CD4-positive, alpha-beta T cell (primary cell): ENCODE data around the gene EPDR1. TPM values are rescaled to one million over a fixed set of nuclear protein-coding genes. Genes with fewer than 3 reads are reported as not detected.

Experiments
- ATAC-seq: fragments of 200-7000 bp; cut with Tn5 transposase; one replicate; pipeline ENCODE4 v1.10.0; 2022; ENCODE audit warnings: mild to moderate bottlenecking; ENCODE audit not compliant: poor library complexity
- CTCF ChIA-PET: fragments of 350-600 bp; sonication (Branson Sonifier 250); formaldehyde crosslinking; loops from one replicate; lab custom pipeline; 2021; ENCODE audit warnings: antibody characterized with exemption, inconsistent platforms; lab: Charles Lee
- POLR2A ChIA-PET: fragments of 350-600 bp; sonication (Branson Sonifier 250); formaldehyde crosslinking; loops from one replicate; lab custom pipeline; 2021; ENCODE audit warnings: antibody characterized with exemption, inconsistent platforms; lab: Charles Lee
- DNase-seq, 14 experiments: peaks; one replicate each; pipeline ENCODE4 v3.0.0-alpha.2; 2013 to 2020; ENCODE audit warnings: mixed read lengths in 2 of 14
- H3K27ac ChIP-seq, 2 donors: one replicate each; pipeline versions ENCODE4 v1.5.1 to v1.7.0; 2013; ENCODE audit warnings: low read length in 2 of 2, low read depth in 1 of 2, mild to moderate bottlenecking in 1 of 2
- H3K27me3 ChIP-seq, 2 experiments: 1 replicate in 1 of 2; 2 replicates in 1 of 2; pipeline versions ENCODE4 v1.6.1 to v1.7.0; 2013; ENCODE audit warnings: low read length in 2 of 2, control low read depth in 1 of 2, mild to moderate bottlenecking in 1 of 2, moderate library complexity in 1 of 2; ENCODE audit not compliant: insufficient read depth in 2 of 2, control insufficient read depth in 1 of 2
- H3K36me3 ChIP-seq: one replicate; pipeline ENCODE4 v1.6.1; 2013; ENCODE audit warnings: low read length, control low read depth; ENCODE audit not compliant: insufficient read depth
- H3K4me1 ChIP-seq: one replicate; pipeline ENCODE4 v1.6.1; 2013; ENCODE audit warnings: low read length, control low read depth; ENCODE audit not compliant: insufficient read depth
- H3K4me3 ChIP-seq: one replicate; pipeline ENCODE4 v1.5.1; 2013; ENCODE audit warnings: mild to moderate bottlenecking, low read length, moderate library complexity
- H3K9me3 ChIP-seq, 2 experiments: 1 replicate in 1 of 2; 2 replicates in 1 of 2; pipeline versions ENCODE4 v1.6.1 to v1.7.0; 2013; ENCODE audit warnings: low read length in 2 of 2, mild to moderate bottlenecking in 2 of 2, control low read depth in 1 of 2, moderate library complexity in 1 of 2; ENCODE audit not compliant: control insufficient read depth in 1 of 2, insufficient read depth in 1 of 2
- H3K27ac Mint-ChIP-seq: one replicate; pipeline ENCODE4 v1.8.0; 2020; ENCODE audit warnings: mixed read lengths
- H3K27me3 Mint-ChIP-seq: one replicate; pipeline ENCODE4 v1.8.0; 2021; ENCODE audit warnings: mixed read lengths
- H3K36me3 Mint-ChIP-seq: one replicate; pipeline ENCODE4 v1.8.0; 2021; ENCODE audit warnings: low read depth, mixed read lengths
- H3K4me1 Mint-ChIP-seq: one replicate; pipeline ENCODE4 v1.8.0; 2021; ENCODE audit warnings: low read depth, mixed read lengths
- H3K4me3 Mint-ChIP-seq: one replicate; pipeline ENCODE4 v1.8.0; 2020; ENCODE audit warnings: mild to moderate bottlenecking, mixed read lengths
- H3K9me3 Mint-ChIP-seq: one replicate; pipeline ENCODE4 v1.8.0; 2020; ENCODE audit warnings: mixed read lengths
- intact Hi-C, 2 experiments: fragments of 100-400 bp; cut with DNase I in 1 of 2; cut with micrococcal nuclease in 1 of 2; formaldehyde crosslinking; loops; one replicate each; pipeline versions ENCODE4 v1.15.1 to v1.9.0; 2023 to 2025; cut with DNase I, micrococcal nuclease
- total RNA-seq, 174 experiments: library from RNA in 2 of 174; stranded (reverse) in 2 of 174; gene quantifications; one replicate each; pipeline ENCODE4 v1.2.3 and lab custom pipeline; 2021 to 2026
- TF ChIP-seq, protein P1 (sequence below): fragments of 200-600 bp; IDR thresholded peaks from one replicate; pipeline ENCODE4 v1.8.0; 2022; ENCODE audit warnings: antibody characterized with exemption, mild to moderate bottlenecking

EPDR1 gene
- total RNA-seq, 2 experiments from 2014 or later = not detected

DNA sequence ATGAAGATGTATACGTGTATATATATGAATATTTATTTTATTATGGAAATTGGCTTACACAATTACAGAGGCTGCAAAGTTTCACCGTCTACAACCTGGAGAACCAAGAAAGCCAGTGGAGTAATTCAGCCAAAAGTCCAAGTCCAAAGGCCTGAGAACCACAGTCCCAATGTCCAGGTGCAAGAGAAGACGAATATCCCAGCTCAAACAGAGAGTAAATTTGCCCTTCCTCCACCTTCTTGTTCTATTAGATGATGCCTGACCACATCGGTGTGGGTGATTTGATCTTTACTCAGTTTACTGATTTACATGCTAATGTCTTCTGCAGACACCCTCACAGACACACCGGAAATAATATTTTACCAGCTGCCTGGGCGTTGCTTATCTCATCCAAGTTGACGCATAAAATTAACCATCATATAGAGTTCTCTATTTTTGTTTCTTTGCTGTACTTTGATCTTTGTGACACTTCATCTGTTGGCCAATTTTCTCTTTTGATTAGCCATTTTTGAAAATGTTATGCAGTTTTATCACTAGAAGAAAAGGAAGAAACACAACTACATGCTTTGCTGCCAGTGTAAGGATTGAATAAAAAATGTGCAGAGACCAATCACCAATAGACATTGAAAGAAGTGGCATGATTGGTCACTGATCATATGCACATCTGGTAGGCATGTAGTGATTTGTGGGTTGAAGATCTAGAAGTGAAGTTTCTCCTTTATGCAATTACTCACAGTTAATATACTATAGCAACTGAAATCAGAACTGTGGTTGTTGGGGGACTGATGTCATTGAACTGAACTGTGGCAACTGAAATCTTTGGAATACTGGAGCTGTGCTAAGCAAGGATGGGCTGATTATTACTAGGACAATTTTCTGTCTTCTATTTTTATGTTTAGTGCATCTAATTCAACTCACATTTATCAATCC lies 68.5 kb downstream of the EPDR1 start:
- H3K9me3 Mint-ChIP-seq = no peaks in the 10 kb centered on the region
- ATAC-seq (no peak), DNase-seq (no peak)
- H3K4me3 Mint-ChIP-seq = no peak overlapping the region
- no peaks in the 10 kb centered on the region for H3K27me3 ChIP-seq
- no peaks in the 10 kb centered on the region for H3K4me1 Mint-ChIP-seq
- H3K27ac Mint-ChIP-seq = no peak overlapping the region
- no peaks in the 10 kb centered on the region for H3K36me3 ChIP-seq
- TF ChIP-seq, protein P1, sequence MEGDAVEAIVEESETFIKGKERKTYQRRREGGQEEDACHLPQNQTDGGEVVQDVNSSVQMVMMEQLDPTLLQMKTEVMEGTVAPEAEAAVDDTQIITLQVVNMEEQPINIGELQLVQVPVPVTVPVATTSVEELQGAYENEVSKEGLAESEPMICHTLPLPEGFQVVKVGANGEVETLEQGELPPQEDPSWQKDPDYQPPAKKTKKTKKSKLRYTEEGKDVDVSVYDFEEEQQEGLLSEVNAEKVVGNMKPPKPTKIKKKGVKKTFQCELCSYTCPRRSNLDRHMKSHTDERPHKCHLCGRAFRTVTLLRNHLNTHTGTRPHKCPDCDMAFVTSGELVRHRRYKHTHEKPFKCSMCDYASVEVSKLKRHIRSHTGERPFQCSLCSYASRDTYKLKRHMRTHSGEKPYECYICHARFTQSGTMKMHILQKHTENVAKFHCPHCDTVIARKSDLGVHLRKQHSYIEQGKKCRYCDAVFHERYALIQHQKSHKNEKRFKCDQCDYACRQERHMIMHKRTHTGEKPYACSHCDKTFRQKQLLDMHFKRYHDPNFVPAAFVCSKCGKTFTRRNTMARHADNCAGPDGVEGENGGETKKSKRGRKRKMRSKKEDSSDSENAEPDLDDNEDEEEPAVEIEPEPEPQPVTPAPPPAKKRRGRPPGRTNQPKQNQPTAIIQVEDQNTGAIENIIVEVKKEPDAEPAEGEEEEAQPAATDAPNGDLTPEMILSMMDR = no peak
- H3K27ac ChIP-seq = no peak overlapping the region
- H3K36me3 Mint-ChIP-seq = no peaks in the 10 kb centered on the region
- H3K4me1 ChIP-seq = no peaks in the 10 kb centered on the region
- POLR2A ChIA-PET = no interaction called here
- CTCF ChIA-PET = interaction anchor here (0.6 kb wide), 1 partner anchor 133 kb away, joined by 3 read pairs; no protein-coding TSS in a partner anchor
- no peaks in the 10 kb centered on the region for H3K9me3 ChIP-seq
- intact Hi-C loops = no loop called here
- no peaks in the 10 kb centered on the region for H3K27me3 Mint-ChIP-seq
- H3K4me3 ChIP-seq = no peak overlapping the region

GRCh38 chr7:37990337-37990736 lies 69.9 kb downstream of the EPDR1 start:
- H3K4me3 ChIP-seq = no peak overlapping the region
- no peaks in the 10 kb centered on the region for H3K27me3 ChIP-seq
- ATAC-seq (no peak), DNase-seq (no peak)
- H3K9me3 ChIP-seq = peaks cover 0 to 6% of the 10 kb centered on the region in 2 experiments
- ChIA-PET CTCF (no interaction called here), POLR2A (no interaction called here)
- H3K36me3 Mint-ChIP-seq = no peaks in the 10 kb centered on the region
- intact Hi-C loops = no loop called here
- H3K4me3 Mint-ChIP-seq = no peak overlapping the region
- H3K36me3 ChIP-seq = no peaks in the 10 kb centered on the region
- H3K27ac Mint-ChIP-seq = no peak overlapping the region
- no peaks in the 10 kb centered on the region for H3K9me3 Mint-ChIP-seq
- no peak overlapping the region for H3K27ac ChIP-seq
- no peaks in the 10 kb centered on the region for H3K4me1 ChIP-seq
- no peaks in the 10 kb centered on the region for H3K4me1 Mint-ChIP-seq
- no peaks in the 10 kb centered on the region for H3K27me3 Mint-ChIP-seq
- TF ChIP-seq, protein P1 = no peak

DNA sequence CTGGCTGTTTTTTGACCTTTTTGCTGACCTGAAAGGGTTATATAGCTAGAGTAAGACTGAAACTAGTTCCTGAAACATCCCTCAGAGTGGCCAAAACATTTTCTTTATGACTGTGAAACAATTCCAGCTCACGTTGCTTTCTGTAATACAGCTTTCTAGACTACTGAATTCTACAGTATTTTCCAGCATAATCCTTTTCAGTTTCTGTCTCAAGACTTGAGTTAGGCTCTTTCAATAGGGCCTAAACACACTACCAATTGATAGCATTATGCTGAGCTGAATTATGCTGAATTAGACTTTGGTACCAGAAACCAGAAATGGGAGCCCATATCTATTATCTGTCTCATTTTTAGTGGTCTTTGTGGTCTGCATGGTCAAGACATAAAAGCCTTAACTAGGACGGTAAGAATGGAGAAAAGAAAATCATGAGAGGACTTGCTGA lies 72.6 kb downstream of the EPDR1 start:
- no peaks in the 10 kb centered on the region for H3K4me1 ChIP-seq
- TF ChIP-seq, protein P1 = no peak
- H3K27me3 Mint-ChIP-seq = no peaks in the 10 kb centered on the region
- CTCF ChIA-PET = no interaction called here
- no peak overlapping the region for H3K4me3 Mint-ChIP-seq
- no peaks in the 10 kb centered on the region for H3K27me3 ChIP-seq
- H3K36me3 Mint-ChIP-seq = no peaks in the 10 kb centered on the region
- H3K27ac Mint-ChIP-seq = no peak overlapping the region
- POLR2A ChIA-PET = no interaction called here
- intact Hi-C loops = no loop called here
- peaks cover 6% of the 10 kb centered on the region for H3K9me3 Mint-ChIP-seq
- no peaks in the 10 kb centered on the region for H3K4me1 Mint-ChIP-seq
- no peaks in the 10 kb centered on the region for H3K36me3 ChIP-seq
- H3K27ac ChIP-seq = no peak overlapping the region
- H3K4me3 ChIP-seq = no peak overlapping the region
- peaks cover 0 to 6% of the 10 kb centered on the region in 2 experiments for H3K9me3 ChIP-seq
- DNase-seq (no peak), ATAC-seq (no peak)
